IMR-90 (cell line): Measurements from ENCODE around the gene NIPSNAP2. TPM values are rescaled to one million over a fixed set of nuclear protein-coding genes. Genes with fewer than 3 reads are reported as not detected.

ENCODE experiments used
- polyA plus RNA-seq, 3 experiments: library from polyadenylated mRNA; depleted of rRNA; stranded (reverse); fragments of >200 nt; gene quantifications; 2 replicates each; pipeline ENCODE4 v1.2.3, GENCODE V29; 2012; ENCODE audit warnings: low replicate concordance in 1 of 3
- total RNA-seq: library from RNA; depleted of rRNA; stranded (reverse); fragments of >200 nt; gene quantifications from 2 replicates; pipeline ENCODE4 v1.2.3, GENCODE V29; 2012; rRNA removed

Gene NIPSNAP2
- total and polyA plus RNA-seq, 2 of the 4 experiments (the other 2 are of a cell fraction) = 33.7 to 42.8 TPM

Other genes starting within 250 kb of the NIPSNAP2 start
- not detected in 2 replicates for gene SEPTIN14, start 101.8 kb upstream of the NIPSNAP2 start, total RNA-seq
- not detected in 2 replicates for gene SEPTIN14, start 101.8 kb upstream of the NIPSNAP2 start, polyA plus RNA-seq (2012; rRNA removed)
- 1.4 and 2.5 TPM in 2 replicates for gene ZNF713, start 77.1 kb upstream of the NIPSNAP2 start, total RNA-seq
- 0.52 and 0.74 TPM in 2 replicates for gene ZNF713, start 77.1 kb upstream of the NIPSNAP2 start, polyA plus RNA-seq (2012; rRNA removed)
- 15.2 and 21.1 TPM in 2 replicates for gene MRPS17, start 12.7 kb upstream of the NIPSNAP2 start, total RNA-seq
- gene MRPS17, start 12.7 kb upstream of the NIPSNAP2 start, polyA plus RNA-seq (2012; rRNA removed) = 8.9 and 9.9 TPM in 2 replicates
- 48.4 and 55.8 TPM in 2 replicates for gene PSPH, start 86.9 kb downstream of the NIPSNAP2 start, total RNA-seq
- 30.0 and 31.8 TPM in 2 replicates for gene PSPH, start 86.9 kb downstream of the NIPSNAP2 start, polyA plus RNA-seq (2012; rRNA removed)
- gene CCT6A, start 87.2 kb downstream of the NIPSNAP2 start, total RNA-seq = 265 and 311 TPM in 2 replicates
- 133 and 135 TPM in 2 replicates for gene CCT6A, start 87.2 kb downstream of the NIPSNAP2 start, polyA plus RNA-seq (2012; rRNA removed)
- gene SUMF2, start 99.7 kb downstream of the NIPSNAP2 start, total RNA-seq = 93.0 and 97.3 TPM in 2 replicates
- gene SUMF2, start 99.7 kb downstream of the NIPSNAP2 start, polyA plus RNA-seq (2012; rRNA removed) = 80.7 and 86.2 TPM in 2 replicates
- gene PHKG1, start 128.4 kb downstream of the NIPSNAP2 start, total RNA-seq = under 0.01 and 0.72 TPM in 2 replicates
- gene PHKG1, start 128.4 kb downstream of the NIPSNAP2 start, polyA plus RNA-seq (2012; rRNA removed) = 0.62 and 0.67 TPM in 2 replicates
- gene CHCHD2, start 141.9 kb downstream of the NIPSNAP2 start, total RNA-seq = 423 and 532 TPM in 2 replicates
- 522 and 592 TPM in 2 replicates for gene CHCHD2, start 141.9 kb downstream of the NIPSNAP2 start, polyA plus RNA-seq (2012; rRNA removed)
- not detected in 2 replicates for gene NUPR2, start 151.8 kb downstream of the NIPSNAP2 start, total RNA-seq
- gene NUPR2, start 151.8 kb downstream of the NIPSNAP2 start, polyA plus RNA-seq (2012; rRNA removed) = not detected in 2 replicates